HepG2 (cell line): ENCODE data around the gene IGFL1. TPM values are rescaled to one million over a fixed set of nuclear protein-coding genes. Genes with fewer than 3 reads are reported as not detected.

ENCODE experiments used
- ATAC-seq: fragments of 200-7000 bp; cut with Tn5 transposase; 3 replicates; pipeline ENCODE4 v1.9.1; 2020; ENCODE audit warnings: mild to moderate bottlenecking, moderate library complexity
- BruUV-seq: library from RNA; stranded (reverse); fragments of 400-500 nt; replicated peaks from 2 replicates; lab custom pipeline; 2021; lab: Mats Ljungman, UMichigan
- CTCF ChIA-PET: fragments of 300-600 bp; formaldehyde crosslinking; extraction: SDS; loops from one replicate; lab custom pipeline; 2021; ENCODE audit warnings: low total read pairs, inconsistent platforms, low intra/inter-chr PET ratio; lab: Yijun Ruan, JAX
- POLR2A ChIA-PET: fragments of 350-600 bp; sonication (Branson Sonifier 250); formaldehyde crosslinking; loops from one replicate; lab custom pipeline; 2020; ENCODE audit warnings: antibody characterized with exemption, inconsistent platforms; lab: Yijun Ruan, JAX
- DNase-seq: peaks from one replicate; pipeline ENCODE4 v3.0.0-alpha.2; 2015; ENCODE audit warnings: low spot score
- FAIRE-seq: peaks from 3 replicates; lab custom pipeline; 2011; peaks lifted over from hg19 to GRCh38; lab: Jason Lieb, UNC
- H2AFZ ChIP-seq: one replicate; pipeline ENCODE4 v1.6.1; 2011; ENCODE audit warnings: low read length, inconsistent platforms
- H3K27ac ChIP-seq: fragments of 300-600 bp; 3 replicates; pipeline ENCODE4 v1.8.0; 2011; ENCODE audit warnings: mixed run types, mild to moderate bottlenecking, mixed read lengths, low read length, inconsistent platforms; ENCODE audit not compliant: insufficient read depth; ENCODE audit errors: extremely low read length
- H3K27me3 ChIP-seq, 2 experiments: fragments of 200-600 bp in 1 of 2; 2 replicates in 1 of 2; 3 replicates in 1 of 2; pipeline versions ENCODE4 v1.6.0 to v1.8.0; 2011; ENCODE audit warnings: low read length in 2 of 2, mild to moderate bottlenecking in 2 of 2, moderate library complexity in 2 of 2, inconsistent platforms in 1 of 2; ENCODE audit not compliant: insufficient read depth in 2 of 2, control insufficient read depth in 1 of 2
- H3K36me3 ChIP-seq, 2 experiments: fragments of 200-600 bp in 1 of 2; replicated peaks in 1 of 2; 2 replicates in 1 of 2; 3 replicates in 1 of 2; pipeline versions ENCODE4 v1.5.1 to v1.8.0; 2011; ENCODE audit warnings: low read length in 2 of 2, inconsistent platforms in 1 of 2; ENCODE audit not compliant: insufficient read depth in 2 of 2, control insufficient read depth in 1 of 2
- H3K4me1 ChIP-seq: 2 replicates; pipeline ENCODE4 v1.5.1; 2012; ENCODE audit warnings: low read length, inconsistent platforms; ENCODE audit not compliant: insufficient read depth
- H3K4me2 ChIP-seq: 2 replicates; pipeline ENCODE4 v1.6.0; 2011; ENCODE audit warnings: low read depth, low read length, inconsistent platforms
- H3K4me3 ChIP-seq, 3 experiments: fragments of 200-600 bp in 1 of 3; sonication (generic), shearing (Covaris generic) in 1 of 3; replicated peaks in 1 of 3; 2 replicates each; pipeline ENCODE4 v1.5.1; 2011 to 2016; ENCODE audit warnings: low read length in 3 of 3, inconsistent platforms in 2 of 3, low read depth in 2 of 3, mild to moderate bottlenecking in 2 of 3, control low read depth in 1 of 3, mixed read lengths in 1 of 3; ENCODE audit not compliant: insufficient read depth in 1 of 3
- H3K79me2 ChIP-seq: one replicate; pipeline ENCODE4 v1.6.1; 2011; ENCODE audit warnings: low read length, inconsistent platforms; ENCODE audit not compliant: insufficient read depth
- H3K9ac ChIP-seq: 2 replicates; pipeline ENCODE4 v1.6.0; 2011; ENCODE audit warnings: mild to moderate bottlenecking, low read depth, low read length, inconsistent platforms; ENCODE audit not compliant: insufficient read depth
- H3K9me3 ChIP-seq: 2 replicates; pipeline ENCODE4 v1.5.1; 2012; ENCODE audit warnings: mild to moderate bottlenecking, low read length
- H4K20me1 ChIP-seq: 2 replicates; pipeline ENCODE4 v1.6.0; 2011; ENCODE audit warnings: inconsistent platforms, mild to moderate bottlenecking, low read length, moderate library complexity; ENCODE audit not compliant: insufficient read depth
- BHLHE40 ChIP-seq: IDR thresholded peaks from 2 replicates; pipeline ENCODE4 v1.6.1; 2011; ENCODE audit warnings: low read length, improper control_type of control experiment
- CHCHD3 ChIP-seq: sonication (generic); formaldehyde crosslinking; IDR thresholded peaks from 2 replicates; pipeline ENCODE4 v1.8.0; 2022; ENCODE audit warnings: mild to moderate bottlenecking, missing genetic modification reagents, moderate library complexity
- CSRNP1 ChIP-seq: sonication (generic); formaldehyde crosslinking; IDR thresholded peaks from 2 replicates; pipeline ENCODE4 v1.8.1; 2023; ENCODE audit warnings: mild to moderate bottlenecking, missing genetic modification reagents
- KMT2A ChIP-seq: sonication (generic); formaldehyde crosslinking; IDR thresholded peaks from 2 replicates; pipeline ENCODE4 v1.4.0; 2020; ENCODE audit warnings: missing genetic modification reagents
- MBD4 ChIP-seq: IDR thresholded peaks from 2 replicates; pipeline ENCODE4 v1.6.1; 2012; ENCODE audit warnings: low read length, inconsistent platforms, borderline replicate concordance
- RFX5 ChIP-seq: IDR thresholded peaks from 2 replicates; pipeline ENCODE4 v1.6.1; 2011; ENCODE audit warnings: low read depth, low read length, improper control_type of control experiment
- TBP ChIP-seq: sonication (generic); formaldehyde crosslinking; IDR thresholded peaks from 2 replicates; pipeline ENCODE4 v1.5.0; 2020; ENCODE audit warnings: missing genetic modification reagents
- ZBTB40 ChIP-seq, 2 experiments: fragments of 450-650 bp in 1 of 2; sonication (generic) in 1 of 2; formaldehyde crosslinking in 1 of 2; IDR thresholded peaks; 2 replicates each; pipeline versions ENCODE4 v1.6.1 to v1.8.0; 2016 to 2022; ENCODE audit warnings: antibody characterized with exemption in 1 of 2, mild to moderate bottlenecking in 1 of 2, missing genetic modification reagents in 1 of 2
- ZNF234 ChIP-seq: sonication (generic); formaldehyde crosslinking; conservative IDR thresholded peaks from 2 replicates; pipeline ENCODE4 v1.5.1; 2020; ENCODE audit warnings: mild to moderate bottlenecking, missing genetic modification reagents
- ZNF709 ChIP-seq: sonication (generic); formaldehyde crosslinking; IDR thresholded peaks from 2 replicates; pipeline ENCODE4 v1.5.0; 2020; ENCODE audit warnings: mild to moderate bottlenecking, missing genetic modification reagents
- WGBS: methylation state at CpG from one replicate; pipeline ENCODE4 v1.1.6; 2017; ENCODE audit warnings: low lambda C conversion rate; 5-methylcytosine and 5-hydroxymethylcytosine counted together
- in situ Hi-C: cut with HindIII; loops from 2 replicates; pipeline ENCODE4 v1.10.0; 2017; ENCODE audit warnings: low pct_unique_long_range_greater_than_20kb; ENCODE audit not compliant: extremely low pct_ligation_motif_present
- intact Hi-C: fragments of 100-400 bp; cut with micrococcal nuclease; formaldehyde crosslinking; loops from one replicate; pipeline ENCODE4 v1.10.0; 2022; ENCODE audit not compliant: unreplicated experiment
- polyA plus RNA-seq, 8 experiments: library from polyadenylated mRNA; depleted of rRNA in 3 of 8; stranded (reverse) in 7 of 8; unstranded in 1 of 8; fragments of >200 nt; fragmentation: Illumina TruSeq in 4 of 8; extraction: Trizol in 4 of 8; gene quantifications; 2 replicates each; pipeline versions ENCODE4 v1.2.1 to v1.2.3, GENCODE V29; 2011 to 2016; ENCODE audit warnings: low read depth in 4 of 8, missing spikeins in 1 of 8, mixed read lengths in 1 of 8; ENCODE audit not compliant: insufficient read depth in 1 of 8
- total RNA-seq, 5 experiments: library from RNA; depleted of rRNA; stranded (reverse); fragments of >200 nt; fragmentation: Illumina TruSeq; extraction: Trizol; gene quantifications; 2 replicates each; pipeline ENCODE4 v1.2.3, GENCODE V29; 2016; ENCODE audit warnings: low read depth in 1 of 5

IGFL1 gene
- total and polyA plus RNA-seq, 2 of the 13 experiments (the other 11 are each of a cell fraction or from before 2014, with no cell fraction given), result not detected

GRCh38 chr19:46198756-46199155 is 30.8 kb upstream of the IGFL1 start:
- no TSS peak for BruUV-seq
- 13% methylated on average over 2 of the region's 3 CpGs for WGBS
- Histone ChIP-seq H3K9ac (no peak overlapping the region), H3K27me3 (peaks cover 0 to 13% of the 10 kb centered on the region in 2 experiments; a peak in 2 of 5 replicates), H3K4me3 (no peak overlapping the region), H3K4me1 (peaks cover 8% of the 10 kb centered on the region), H3K79me2 (no peaks in the 10 kb centered on the region), H3K27ac (no peak overlapping the region), H3K36me3 (no peaks in the 10 kb centered on the region), H2AFZ (no peak overlapping the region), H3K4me2 (no peak overlapping the region), H4K20me1 (no peaks in the 10 kb centered on the region), H3K9me3 (no peaks in the 10 kb centered on the region)
- intact Hi-C loops (no loop called here), in situ Hi-C loops (no loop called here)
- FAIRE-seq, result no peak
- ChIA-PET CTCF (no interaction called here), POLR2A (no interaction called here)
- no peak for DNase-seq
- ATAC-seq, result no peak
- TF ChIP-seq MBD4 (no peak), TBP (CRISPR knock-in tag) (no peak), KMT2A (CRISPR knock-in tag) (no peak), ZNF234 (CRISPR knock-in tag) (no peak), RFX5 (no peak), CSRNP1 (no peak), BHLHE40 (no peak), ZNF709 (CRISPR knock-in tag) (no peak), ZBTB40 (IDR thresholded peaks at IDR 0.05) (no peak), ZBTB40 (CRISPR knock-in tag; IDR thresholded peaks at IDR 0.05) (no peak), CHCHD3 (CRISPR knock-in tag) (no peak)
